Measurements from ENCODE around the gene MGAT4A.

The MGAT4A gene

GRCh38 chr2:98731041-98731893, at the start of gene MGAT4A:
Gene MGAT4A, minus strand, starts transcription at chr2:98731132. Its CDS starts 4,800 bp downstream, at chr2:98726332.
- peak; percentile 91 for DNase-seq

GRCh38 chr2:98778741-98779483, 48.0 kb upstream of the MGAT4A start:
- peak; percentile 41 for DNase-seq

- DNase-seq, result no peak
Observed at GRCh38 chr2:98778151-98778550, 47.2 kb upstream of the MGAT4A start.

DNA sequence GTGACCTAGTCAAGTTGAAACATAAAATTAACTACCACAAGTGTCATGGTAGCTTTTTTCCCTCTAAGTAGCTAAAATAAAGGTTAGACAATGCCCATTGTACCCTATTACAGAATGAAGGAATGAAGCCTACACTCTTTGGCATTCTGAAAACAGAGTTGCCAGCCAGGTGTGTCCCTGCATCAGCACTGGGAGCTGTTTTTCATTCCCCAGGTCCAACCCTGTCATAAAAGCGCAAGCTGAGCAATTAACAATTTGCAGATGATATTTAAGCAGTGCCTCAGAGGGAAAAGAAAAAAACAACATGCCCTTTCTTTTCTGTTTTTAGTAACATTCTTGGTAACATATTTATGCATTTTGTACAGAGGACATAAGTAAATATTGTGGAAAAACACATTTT, 46.8 kb upstream of the MGAT4A start:
- DNase-seq, result no peak

DNA sequence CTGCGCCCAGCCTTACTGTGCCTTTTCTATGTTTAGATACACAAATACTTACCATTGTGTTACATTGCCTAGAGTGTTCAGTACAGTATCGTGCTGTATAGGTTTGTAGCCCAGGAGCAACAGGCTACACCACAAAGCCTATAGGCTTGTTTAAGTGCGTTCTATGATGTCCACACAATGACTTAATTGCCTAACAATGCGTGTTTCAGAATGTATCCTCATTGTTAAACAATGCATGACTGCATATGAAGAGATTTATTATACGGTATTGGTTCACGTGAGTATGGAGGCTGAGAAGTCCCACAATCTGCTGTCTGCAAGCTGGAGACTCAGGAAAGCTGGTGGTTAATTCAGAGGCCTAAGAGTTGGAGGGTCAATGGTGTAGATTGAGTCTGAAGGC, 46.1 kb upstream of the MGAT4A start:
- DNase-seq, result no peak

- DNase-seq, result no peak
Observed at GRCh38 chr2:98776136-98776535, 45.2 kb upstream of the MGAT4A start.

DNA sequence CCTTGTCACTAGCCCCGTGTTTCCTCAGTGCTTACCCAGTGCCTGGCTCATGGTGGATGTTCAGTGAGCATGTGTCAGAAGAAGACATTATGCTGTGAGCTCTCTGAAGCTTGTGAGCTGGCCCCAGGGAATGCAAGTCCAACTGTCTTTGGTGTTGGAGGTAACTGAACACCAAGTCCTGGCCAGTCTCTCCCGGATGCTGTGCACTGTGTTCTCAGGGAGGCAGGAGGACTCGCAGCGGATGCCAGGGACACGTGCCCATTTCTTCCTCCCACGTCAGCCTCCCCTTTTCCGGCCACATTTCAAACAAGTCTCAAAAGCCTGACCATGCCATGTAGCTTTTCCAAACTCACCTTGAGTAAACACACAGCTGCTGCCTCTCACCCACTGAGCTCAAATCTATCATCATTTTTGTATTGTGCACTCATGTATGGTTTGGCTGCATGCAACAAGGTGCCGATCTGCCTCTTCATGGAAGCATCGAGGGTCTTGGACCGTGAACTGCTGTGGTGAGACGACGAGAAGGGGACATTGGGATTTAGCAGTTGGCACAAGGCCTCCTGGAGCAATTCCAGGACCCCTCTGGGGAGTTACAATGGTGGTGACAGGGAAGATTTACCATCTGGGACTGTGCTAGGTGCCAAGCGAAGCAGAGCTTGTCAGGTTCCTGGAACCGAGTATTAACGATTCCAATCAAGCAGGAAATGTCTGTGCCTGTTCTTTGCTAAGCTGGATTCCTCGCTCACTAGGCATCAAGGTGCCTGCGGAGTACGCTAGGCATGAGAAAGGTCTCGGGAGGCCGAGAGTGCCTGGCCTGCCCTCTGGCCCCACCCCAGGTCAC, 44.4 kb upstream of the MGAT4A start:
- DNase-seq, result no peak

GRCh38 chr2:98773907-98774306, 43.0 kb upstream of the MGAT4A start:
- no peak for DNase-seq

GRCh38 chr2:98773169-98773568, 42.2 kb upstream of the MGAT4A start:
- DNase-seq, result no peak

DNA sequence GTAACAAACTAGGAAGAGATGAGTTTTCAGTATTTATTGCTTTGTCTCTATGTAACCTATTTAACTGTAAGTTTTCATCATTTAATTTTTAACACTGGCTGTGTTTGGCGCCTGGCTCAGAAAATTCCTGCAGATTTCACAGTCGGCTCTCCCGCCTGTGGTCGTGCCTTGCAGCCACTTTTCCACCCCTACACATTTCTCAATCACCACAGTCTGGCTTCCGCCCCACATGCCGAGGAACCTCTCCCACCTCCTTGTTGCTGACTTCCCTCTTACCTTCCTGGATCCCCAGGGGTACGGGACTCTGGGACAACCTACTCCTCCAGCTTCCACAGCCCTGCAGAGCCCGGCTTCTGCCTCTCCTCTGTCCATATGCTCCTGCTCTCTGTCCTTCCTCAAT, 41.6 kb upstream of the MGAT4A start:
- DNase-seq, result no peak

DNA sequence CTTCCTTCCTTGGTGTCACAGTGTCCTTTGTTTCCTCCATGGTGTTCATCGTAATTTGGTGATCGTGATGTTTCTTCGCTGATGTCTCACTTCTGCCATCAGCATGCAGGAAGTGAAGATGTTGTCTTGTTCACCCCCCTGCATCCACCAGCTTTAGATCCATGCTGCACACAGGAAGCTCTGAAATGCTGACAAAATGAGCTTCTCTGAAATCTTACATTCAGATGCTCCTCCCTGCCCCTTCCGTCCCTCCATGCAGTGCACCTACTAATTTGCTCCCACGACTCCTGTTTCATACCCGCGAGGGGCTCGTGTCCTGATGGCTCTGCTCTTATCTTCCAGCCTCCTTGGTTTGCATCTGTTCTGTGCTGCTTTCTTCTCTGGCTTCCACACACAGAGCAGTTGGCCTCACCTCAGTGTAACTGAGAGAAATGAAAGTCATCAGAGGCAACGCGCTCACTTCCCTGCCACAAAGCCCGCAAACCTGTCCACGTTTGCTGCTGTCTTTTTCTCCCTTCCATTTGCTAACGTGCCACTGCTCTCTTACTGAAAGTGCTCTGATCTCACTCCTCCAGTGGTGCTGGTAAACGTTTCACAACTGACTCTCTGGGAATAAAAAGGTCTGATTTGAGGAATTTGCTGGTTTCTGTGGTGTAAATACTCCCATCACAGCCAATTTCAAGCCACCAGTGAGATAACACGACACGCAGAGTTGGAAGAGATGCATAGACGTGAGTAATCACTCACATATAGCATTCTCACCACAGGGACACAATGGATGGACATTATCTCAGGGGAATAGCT, 41.0 kb upstream of the MGAT4A start:
- peak; percentile 84 for DNase-seq

- no peak for DNase-seq
Observed at GRCh38 chr2:98771264-98771663, 40.3 kb upstream of the MGAT4A start.

- DNase-seq, result no peak
Observed at GRCh38 chr2:98769784-98770183, 38.9 kb upstream of the MGAT4A start.

DNA sequence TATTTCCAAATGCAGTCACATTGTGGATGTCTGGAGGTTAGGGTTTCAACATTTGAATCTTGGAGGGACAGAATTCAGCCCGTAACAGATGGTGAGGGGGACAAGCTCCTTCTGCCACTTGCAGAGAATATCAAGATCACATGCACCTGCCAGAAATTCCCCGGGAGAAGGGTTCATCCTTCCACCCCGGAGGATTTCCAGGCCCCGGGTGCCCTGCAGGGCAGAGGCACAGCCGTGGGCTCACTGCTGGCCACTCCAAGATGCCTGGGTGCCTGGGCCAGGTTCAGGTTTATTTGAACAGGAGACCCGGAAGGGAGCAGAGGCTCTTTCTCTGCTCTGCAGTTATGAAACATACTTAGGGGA, 38.2 kb upstream of the MGAT4A start:
- no peak for DNase-seq

DNA sequence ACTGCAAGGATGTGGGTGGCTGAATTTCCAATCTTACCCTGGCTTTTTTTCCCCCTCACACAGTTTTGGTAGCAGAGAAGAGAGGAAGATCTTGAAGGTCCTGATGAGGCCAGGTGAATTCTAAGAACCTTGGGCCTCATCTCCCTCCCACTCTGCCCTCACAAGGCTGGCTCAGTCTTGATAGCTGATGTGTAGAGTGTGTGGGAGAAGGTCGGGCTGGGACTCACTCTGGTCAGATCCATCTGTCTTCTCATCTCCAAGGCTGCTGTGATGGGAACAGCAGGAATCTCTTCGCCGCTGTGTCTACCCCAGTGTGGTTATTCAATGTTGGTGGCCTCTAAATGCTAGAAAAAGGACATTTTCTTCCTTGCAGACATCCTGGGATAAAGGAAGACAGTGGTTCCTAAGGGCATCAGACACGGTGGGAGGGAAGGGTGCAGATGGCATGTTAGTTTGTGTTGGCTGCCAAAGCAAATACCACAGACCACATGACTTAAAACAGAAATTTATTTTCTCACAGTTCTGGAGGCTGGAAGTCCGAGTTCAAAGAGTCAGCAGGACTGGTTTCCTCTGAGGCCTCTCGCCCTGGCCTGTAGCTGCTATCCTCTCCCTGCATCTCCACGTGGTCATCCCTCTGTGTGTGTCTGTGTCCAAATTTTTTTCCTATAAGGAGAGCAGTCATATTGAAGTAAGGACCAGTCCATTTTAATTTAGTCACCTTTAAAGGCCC, 37.6 kb upstream of the MGAT4A start:
- peak; percentile 70 for DNase-seq

DNA sequence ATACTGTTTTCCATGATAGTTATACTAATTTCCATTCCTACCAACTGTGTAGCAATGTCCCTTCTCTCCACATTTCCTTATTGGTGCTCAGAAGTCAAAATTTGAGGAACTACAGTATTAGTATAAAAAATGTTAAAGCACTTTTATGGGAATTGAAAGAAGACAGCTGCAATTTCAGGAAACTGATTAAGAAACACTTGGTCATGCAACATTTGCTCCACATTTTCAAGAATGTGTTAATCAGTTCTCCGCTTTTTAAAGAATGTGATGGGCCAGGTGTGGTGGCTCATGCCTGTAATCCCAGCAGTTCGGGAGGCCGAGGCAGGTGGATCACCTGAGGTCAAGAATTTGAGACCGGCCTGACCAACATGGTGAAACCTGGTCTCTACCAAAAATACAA, 33.6 kb upstream of the MGAT4A start:
- DNase-seq, result no peak

GRCh38 chr2:98763209-98763951, 32.4 kb upstream of the MGAT4A start:
- DNase-seq, result no peak

- DNase-seq, result no peak
Observed at GRCh38 chr2:98761909-98762308, 31.0 kb upstream of the MGAT4A start.

DNA sequence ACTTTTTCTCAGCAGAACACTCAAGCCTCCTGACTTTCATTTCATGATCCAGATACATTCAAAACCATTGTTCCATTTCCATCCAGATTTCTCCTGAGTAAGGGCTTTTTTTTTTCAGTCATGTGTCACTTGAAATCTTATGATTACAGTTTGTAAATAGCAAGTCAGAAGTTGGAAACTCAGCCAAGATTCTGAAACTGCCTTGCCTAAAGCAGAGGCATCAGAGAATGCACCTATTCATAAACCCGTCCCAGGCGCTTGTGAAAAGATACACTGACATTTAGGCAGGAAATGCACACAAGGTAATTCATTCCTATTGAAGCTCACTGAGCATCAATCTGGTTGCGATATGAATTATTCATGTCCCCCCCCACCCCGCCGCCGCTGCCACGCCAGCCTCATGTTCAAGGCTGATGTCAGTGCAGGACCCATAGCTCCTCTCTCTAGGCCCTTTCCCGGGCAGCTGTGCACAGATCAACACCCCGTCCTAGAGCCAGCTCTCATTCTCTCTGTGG, 30.4 kb upstream of the MGAT4A start:
- peak; percentile 82 for DNase-seq

- DNase-seq, result no peak
Observed at GRCh38 chr2:98759827-98760625, 29.1 kb upstream of the MGAT4A start.

Measured in activated CD8-positive, alpha-beta memory T cell treated with anti-CD3 and anti-CD28 coated beads for 24 hours (primary cell).